T-helper 2 cell treated with Interferon-gamma antibody and Interleukin-4, amounts not matched to agents 5 μg/mL and 100 μg/mL, for 36 hours (primary cell): ENCODE results near the gene SPATA33.
"Not testable (repeated sequence)": the region's sequence is repeated elsewhere in the genome, so short reads cannot be mapped to it uniquely, and the experiment has no call there.

Source experiments
- DNase-seq: peaks from one replicate; pipeline ENCODE4 v3.0.0; 2021; ENCODE audit warnings: low spot score
- H3K27ac Mint-ChIP-seq: one replicate; pipeline ENCODE4 v1.8.0; 2021; ENCODE audit warnings: mild to moderate bottlenecking, mixed read lengths
- H3K27me3 Mint-ChIP-seq: one replicate; pipeline ENCODE4 v1.8.0; 2021; ENCODE audit warnings: low read depth, mixed read lengths
- H3K36me3 Mint-ChIP-seq: one replicate; pipeline ENCODE4 v1.8.0; 2021; ENCODE audit warnings: low read depth, mixed read lengths
- H3K4me1 Mint-ChIP-seq: one replicate; pipeline ENCODE4 v1.8.0; 2021; ENCODE audit warnings: low read depth, mixed read lengths
- H3K4me3 Mint-ChIP-seq: one replicate; pipeline ENCODE4 v1.8.0; 2022; ENCODE audit warnings: mild to moderate bottlenecking, moderate library complexity, mixed read lengths
- H3K9me3 Mint-ChIP-seq: one replicate; pipeline ENCODE4 v1.8.0; 2021; ENCODE audit warnings: mixed read lengths

Gene SPATA33

DNA sequence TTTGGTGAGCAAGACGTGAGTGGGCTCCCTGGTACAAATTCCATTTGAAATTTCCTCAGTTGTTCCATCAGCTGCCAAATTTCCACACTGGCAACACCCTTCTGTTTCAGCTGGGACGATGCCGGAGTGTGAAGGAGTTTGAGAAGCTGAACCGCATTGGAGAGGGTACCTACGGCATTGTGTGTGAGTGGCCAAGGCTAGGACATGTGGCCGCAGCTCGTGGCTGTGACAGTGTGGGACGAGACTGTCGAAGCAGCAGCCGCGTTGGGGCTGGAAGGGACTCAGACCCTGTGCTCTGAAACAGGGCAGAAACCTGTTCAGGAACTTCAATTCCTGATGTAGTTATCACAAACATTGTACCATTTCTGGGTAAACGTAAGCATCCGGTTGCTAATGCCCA lies 31.5 kb downstream of the SPATA33 start:
- DNase-seq, result no peak
- Mint-ChIP-seq H3K27ac (no peak overlapping the region), H3K9me3 (no peaks in the 10 kb centered on the region), H3K36me3 (peaks cover 37% of the 10 kb centered on the region), H3K4me3 (no peak overlapping the region), H3K27me3 (no peaks in the 10 kb centered on the region), H3K4me1 (peaks cover 9% of the 10 kb centered on the region)

DNA sequence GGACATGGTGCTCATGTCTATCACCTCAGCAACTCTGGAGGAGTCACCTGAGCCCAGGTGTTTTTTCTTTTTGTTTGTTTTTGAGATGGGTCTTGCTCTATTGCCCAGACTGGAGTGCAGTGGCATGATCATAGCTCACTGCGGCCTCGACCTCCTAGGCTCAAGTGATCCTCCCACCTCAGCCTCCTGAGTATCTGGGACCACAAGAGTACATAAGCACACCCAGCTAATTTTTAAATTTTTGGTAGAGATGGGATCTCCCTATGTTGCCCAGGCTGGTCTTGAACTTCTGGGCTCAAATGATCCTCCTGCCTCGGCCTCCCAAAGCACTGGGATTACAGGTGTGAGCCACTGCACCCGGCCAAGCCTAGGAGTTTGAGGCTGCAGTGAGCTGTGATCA lies 32.0 kb downstream of the SPATA33 start:
- H3K9me3 Mint-ChIP-seq, H3K4me1 Mint-ChIP-seq, H3K4me3 Mint-ChIP-seq, H3K27me3 Mint-ChIP-seq, H3K27ac Mint-ChIP-seq, DNase-seq: not testable (repeated sequence)
- peaks cover 35% of the 10 kb centered on the region for H3K36me3 Mint-ChIP-seq

DNA sequence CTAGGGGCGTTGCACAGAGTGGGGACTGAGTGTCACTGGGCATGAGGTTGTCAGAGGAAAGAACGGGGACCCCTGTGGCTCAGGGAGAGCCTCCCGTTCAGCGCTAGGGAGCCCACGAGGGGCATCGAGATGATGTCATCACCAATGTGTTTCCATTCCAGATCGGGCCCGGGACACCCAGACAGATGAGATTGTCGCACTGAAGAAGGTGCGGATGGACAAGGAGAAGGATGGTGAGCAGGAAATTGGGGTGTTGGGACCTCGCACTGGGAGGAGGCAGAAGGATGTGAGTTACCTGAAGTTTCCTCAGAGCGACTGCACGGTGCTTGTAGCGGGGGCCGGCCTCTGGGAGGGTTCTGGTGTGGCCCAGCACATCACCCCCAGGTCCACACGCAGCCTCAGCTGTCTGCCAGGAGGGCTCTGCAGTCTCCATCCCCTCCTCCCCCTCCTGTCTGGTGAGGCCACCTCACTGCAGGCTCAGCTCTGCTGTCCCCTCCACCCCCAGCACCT lies 32.8 kb downstream of the SPATA33 start:
- DNase-seq, result no peak
- Mint-ChIP-seq H3K4me1 (peaks cover 9% of the 10 kb centered on the region), H3K36me3 (peaks cover 33% of the 10 kb centered on the region), H3K27ac (no peak overlapping the region), H3K27me3 (no peaks in the 10 kb centered on the region), H3K4me3 (no peak overlapping the region), H3K9me3 (no peaks in the 10 kb centered on the region)

DNA sequence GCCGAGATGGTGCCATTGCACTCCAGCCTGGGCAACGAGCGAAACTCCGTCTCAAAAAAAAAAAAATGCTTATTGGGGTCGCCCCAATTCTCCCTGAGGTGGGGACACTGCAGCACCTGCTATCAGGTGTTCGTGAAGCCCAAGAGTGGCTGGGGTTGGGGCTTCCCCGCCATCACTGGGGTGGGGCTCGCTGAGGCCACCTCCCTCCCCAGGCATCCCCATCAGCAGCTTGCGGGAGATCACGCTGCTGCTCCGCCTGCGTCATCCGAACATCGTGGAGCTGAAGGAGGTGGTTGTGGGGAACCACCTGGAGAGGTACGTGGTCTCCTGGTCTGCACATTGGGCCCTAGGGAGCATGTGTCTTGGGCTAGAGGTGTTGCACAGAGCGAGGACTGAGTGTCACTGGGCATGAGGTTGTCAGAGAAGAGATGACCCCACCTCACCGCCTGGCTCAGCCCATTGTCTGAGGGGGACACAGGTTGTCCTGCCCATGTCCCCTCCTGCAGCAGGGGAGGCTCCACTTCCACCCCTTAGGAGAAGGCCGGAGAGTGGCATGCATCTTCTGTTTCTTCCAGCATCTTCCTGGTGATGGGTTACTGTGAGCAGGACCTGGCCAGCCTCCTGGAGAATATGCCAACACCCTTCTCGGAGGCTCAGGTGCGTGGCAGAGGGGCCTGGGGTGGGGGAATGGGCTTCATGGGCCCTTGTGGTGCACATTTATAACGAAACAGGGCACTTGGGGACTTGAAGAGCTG lies 33.8 kb downstream of the SPATA33 start:
- Mint-ChIP-seq H3K27ac (no peak overlapping the region), H3K9me3 (no peaks in the 10 kb centered on the region), H3K27me3 (no peaks in the 10 kb centered on the region), H3K4me3 (no peak overlapping the region), H3K4me1 (peaks cover 8% of the 10 kb centered on the region), H3K36me3 (peaks cover 27% of the 10 kb centered on the region)
- no peak for DNase-seq

- DNase-seq, result no peak
- Mint-ChIP-seq H3K9me3 (no peaks in the 10 kb centered on the region), H3K36me3 (peaks cover 26% of the 10 kb centered on the region), H3K4me1 (peaks cover 10% of the 10 kb centered on the region), H3K27me3 (no peaks in the 10 kb centered on the region), H3K4me3 (no peak overlapping the region), H3K27ac (no peak overlapping the region)
Observed at GRCh38 chr16:89691986-89692569, 34.4 kb downstream of the SPATA33 start.

- no peak overlapping the region for H3K4me3 Mint-ChIP-seq
- DNase-seq, result no peak
- peaks cover 22% of the 10 kb centered on the region for H3K36me3 Mint-ChIP-seq
- H3K27ac Mint-ChIP-seq, result no peak overlapping the region
- H3K4me1 Mint-ChIP-seq, result peaks cover 4% of the 10 kb centered on the region
- H3K27me3 Mint-ChIP-seq, result no peaks in the 10 kb centered on the region
- H3K9me3 Mint-ChIP-seq, result no peaks in the 10 kb centered on the region
Observed at GRCh38 chr16:89693289-89693731, 35.7 kb downstream of the SPATA33 start.

DNA sequence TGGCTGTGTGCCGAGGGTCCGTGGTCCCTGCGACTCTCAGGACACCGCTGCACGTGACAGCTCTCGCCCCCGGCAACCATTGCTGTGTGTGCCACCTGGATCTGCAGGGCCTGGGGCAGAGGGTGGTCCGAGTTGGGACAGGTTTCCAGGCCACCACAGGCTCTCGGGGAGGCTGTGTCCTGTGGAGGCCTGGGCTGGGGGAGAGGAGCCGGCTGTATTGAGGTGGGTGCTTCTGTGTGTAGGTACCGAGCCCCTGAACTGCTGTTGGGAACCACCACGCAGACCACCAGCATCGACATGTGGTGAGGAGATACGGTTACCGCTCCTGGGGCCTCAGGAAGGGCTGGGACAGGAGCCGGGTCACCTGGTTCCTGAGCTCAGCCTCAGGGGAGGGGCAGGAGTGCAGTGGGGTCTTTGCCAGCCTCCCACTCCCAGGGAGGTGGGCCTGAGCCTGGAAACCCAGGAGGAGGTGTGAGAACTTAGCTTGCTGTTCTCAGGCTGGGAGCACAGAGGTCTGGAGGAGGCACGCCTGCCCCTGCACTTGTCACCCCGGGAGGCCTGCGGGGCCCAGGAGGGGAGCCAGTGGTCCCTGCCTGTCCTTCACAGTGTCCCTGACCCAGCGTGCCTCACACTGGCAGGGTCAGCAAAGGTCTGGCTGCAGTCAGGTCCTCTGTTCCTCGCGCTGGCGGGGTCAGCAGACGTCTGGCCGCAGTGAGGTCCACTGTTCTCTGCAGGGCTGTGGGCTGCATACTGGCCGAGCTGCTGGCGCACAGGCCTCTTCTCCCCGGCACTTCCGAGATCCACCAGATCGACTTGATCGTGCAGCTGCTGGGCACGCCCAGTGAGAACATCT lies 36.5 kb downstream of the SPATA33 start:
- no peak overlapping the region for H3K27ac Mint-ChIP-seq
- no peaks in the 10 kb centered on the region for H3K27me3 Mint-ChIP-seq
- peaks cover 4% of the 10 kb centered on the region for H3K4me1 Mint-ChIP-seq
- peaks cover 22% of the 10 kb centered on the region for H3K36me3 Mint-ChIP-seq
- no peak for DNase-seq
- H3K9me3 Mint-ChIP-seq, result no peaks in the 10 kb centered on the region
- H3K4me3 Mint-ChIP-seq, result no peak overlapping the region

- peaks cover 22% of the 10 kb centered on the region for H3K36me3 Mint-ChIP-seq
- H3K4me3 Mint-ChIP-seq, H3K9me3 Mint-ChIP-seq, H3K27ac Mint-ChIP-seq, DNase-seq, H3K4me1 Mint-ChIP-seq, H3K27me3 Mint-ChIP-seq: not testable (repeated sequence)
Observed at GRCh38 chr16:89694784-89695085, 37.1 kb downstream of the SPATA33 start.

GRCh38 chr16:89695086-89695874 lies 37.6 kb downstream of the SPATA33 start:
- peaks cover 20% of the 10 kb centered on the region for H3K36me3 Mint-ChIP-seq
- H3K27me3 Mint-ChIP-seq, result no peaks in the 10 kb centered on the region
- H3K27ac Mint-ChIP-seq, result no peak overlapping the region
- no peak overlapping the region for H3K4me3 Mint-ChIP-seq
- H3K4me1 Mint-ChIP-seq, result peaks cover 7% of the 10 kb centered on the region
- no peak for DNase-seq
- H3K9me3 Mint-ChIP-seq, result no peaks in the 10 kb centered on the region

- Mint-ChIP-seq H3K36me3 (peaks cover 15% of the 10 kb centered on the region), H3K4me3 (no peak overlapping the region), H3K4me1 (peaks cover 9% of the 10 kb centered on the region), H3K27me3 (no peaks in the 10 kb centered on the region), H3K9me3 (no peaks in the 10 kb centered on the region), H3K27ac (no peak overlapping the region)
- no peak for DNase-seq
Observed at GRCh38 chr16:89695875-89696669, 38.4 kb downstream of the SPATA33 start.

DNA sequence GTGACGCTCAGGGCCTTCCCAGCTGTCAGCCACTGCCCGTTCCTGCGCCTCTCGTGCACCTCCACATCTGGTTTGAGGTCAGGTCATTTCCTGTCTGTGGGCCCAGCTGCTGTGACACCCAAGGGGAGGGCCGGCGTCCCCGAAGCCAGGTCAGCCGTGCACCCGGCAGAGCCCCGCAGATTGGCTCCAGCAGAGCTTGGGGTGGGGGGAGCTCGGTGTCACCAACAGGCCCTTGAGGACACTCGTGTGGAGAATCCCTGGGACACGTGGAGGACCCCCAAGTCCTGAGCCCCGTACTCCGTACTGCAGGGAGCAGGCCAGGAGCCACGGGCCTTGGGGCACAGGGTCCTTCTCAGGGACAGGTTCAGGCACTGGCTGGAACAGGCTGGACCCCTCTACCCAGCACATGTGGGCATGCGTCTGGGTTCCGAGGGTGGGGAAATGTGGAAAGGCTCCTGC lies 39.1 kb downstream of the SPATA33 start:
- Mint-ChIP-seq H3K4me3 (no peak overlapping the region), H3K36me3 (peaks cover 11% of the 10 kb centered on the region), H3K27me3 (no peaks in the 10 kb centered on the region), H3K27ac (no peak overlapping the region), H3K4me1 (peaks cover 9% of the 10 kb centered on the region), H3K9me3 (no peaks in the 10 kb centered on the region)
- peak; percentile 32 for DNase-seq

- Mint-ChIP-seq H3K27ac (no peak overlapping the region), H3K36me3 (peaks cover 11% of the 10 kb centered on the region), H3K4me1 (peaks cover 9% of the 10 kb centered on the region), H3K9me3 (no peaks in the 10 kb centered on the region), H3K27me3 (no peaks in the 10 kb centered on the region), H3K4me3 (no peak overlapping the region)
- no peak for DNase-seq
Observed at GRCh38 chr16:89697161-89697615, 39.6 kb downstream of the SPATA33 start.
